GM12864 (cell line): ENCODE measurements around the gene DNAJC5G.

Source experiments
- DNase-seq: peaks from one replicate; pipeline ENCODE4 v3.0.0-alpha.2; 2011; ENCODE audit warnings: low read depth
- H3K4me3 ChIP-seq: 2 replicates; pipeline ENCODE4 v1.5.1; 2011; ENCODE audit warnings: mild to moderate bottlenecking, low read depth, low read length, control low read depth
- CTCF ChIP-seq: IDR thresholded peaks from 2 replicates; pipeline ENCODE4 v1.5.1; 2011; ENCODE audit warnings: low read depth, mild to moderate bottlenecking, moderate library complexity, low read length, control low read depth, inconsistent platforms; ENCODE audit errors: missing control alignments

The DNAJC5G gene

DNA sequence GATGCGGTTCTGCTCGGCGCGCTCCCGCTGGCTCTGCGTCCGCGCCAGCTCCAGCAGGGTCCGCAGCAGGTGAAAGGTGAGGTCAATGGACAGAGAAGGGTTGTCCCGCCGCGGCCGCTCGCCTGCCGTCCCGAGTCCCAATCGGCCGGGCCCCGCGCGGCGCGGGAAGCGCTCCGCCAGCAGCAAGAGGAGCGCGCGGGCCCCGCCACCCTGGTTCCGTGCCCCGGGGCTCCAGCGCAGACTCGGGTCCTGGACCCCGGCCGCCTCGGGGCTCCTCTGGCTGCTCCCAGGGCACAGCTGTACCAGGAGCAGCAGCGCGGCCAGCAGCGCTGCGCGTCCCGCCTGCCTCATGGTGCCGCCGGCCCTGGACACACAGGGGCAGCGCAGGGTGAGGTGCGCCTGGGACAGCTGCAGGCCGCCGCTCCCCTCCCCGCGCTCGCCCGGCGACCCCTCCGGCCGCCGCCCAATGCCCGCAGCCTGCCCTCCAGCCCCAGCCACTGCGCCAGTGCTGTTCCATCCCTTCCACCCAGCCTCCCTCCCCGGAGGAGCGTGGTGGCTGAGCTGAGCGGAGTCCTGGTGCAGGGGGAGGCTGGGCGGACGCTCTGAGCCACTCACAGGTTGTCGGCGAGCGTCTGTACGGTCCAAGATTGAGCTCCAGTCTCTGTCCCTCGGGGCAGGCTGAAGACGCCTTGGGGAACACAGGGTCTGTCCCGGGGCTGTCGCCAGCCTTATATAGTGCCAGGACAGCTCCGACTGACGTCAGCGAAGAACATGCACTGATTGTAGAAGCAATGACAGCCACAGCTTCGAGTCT is 32.5 kb downstream of the DNAJC5G start:
- H3K4me3 ChIP-seq = no peak overlapping the region
- TF ChIP-seq CTCF = no peak
- no peak for DNase-seq

DNA sequence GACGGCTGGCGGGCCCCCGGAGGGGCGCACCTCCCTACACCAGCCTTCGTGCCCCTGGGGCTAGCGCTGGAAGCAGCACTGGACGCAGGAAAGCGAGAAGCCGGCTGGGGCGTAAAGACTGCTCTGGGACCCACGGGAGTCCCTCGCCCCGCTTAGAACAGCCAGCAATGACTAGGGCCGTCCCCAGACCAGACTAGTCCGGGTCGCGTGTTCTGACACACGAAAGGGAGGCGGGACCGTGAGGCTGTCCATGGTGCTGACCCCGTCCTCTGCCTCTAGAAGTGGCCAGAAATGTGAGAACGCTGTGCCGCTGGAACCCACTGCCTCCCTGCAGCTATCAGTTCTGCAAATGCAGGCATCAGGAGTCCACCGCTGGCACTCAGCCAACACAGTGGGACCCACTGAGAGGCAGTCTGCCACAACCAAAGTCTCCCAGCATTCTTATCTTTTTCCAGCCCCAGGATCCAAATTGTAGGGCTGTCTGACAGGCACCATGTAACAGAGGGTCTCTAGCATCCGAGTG is 33.2 kb downstream of the DNAJC5G start, which contains the start of gene UCN:
Gene UCN, minus strand, starts transcription at position 87 of the 523 bp plus-strand sequence. CDS start 550 bp downstream, outside the sequence.
- no peak for TF ChIP-seq CTCF
- DNase-seq = no peak
- no peak within 1 kb of the TSS for H3K4me3 ChIP-seq

GRCh38 chr2:27309651-27310050 is 34.4 kb downstream of the DNAJC5G start:
- no peak overlapping the region for H3K4me3 ChIP-seq
- no peak for TF ChIP-seq CTCF
- DNase-seq = no peak

- TF ChIP-seq CTCF = no peak
- H3K4me3 ChIP-seq = no peak overlapping the region
- DNase-seq = no peak
These were observed 36.9 kb downstream of the DNAJC5G start for GRCh38 chr2:27312152-27312551.

DNA sequence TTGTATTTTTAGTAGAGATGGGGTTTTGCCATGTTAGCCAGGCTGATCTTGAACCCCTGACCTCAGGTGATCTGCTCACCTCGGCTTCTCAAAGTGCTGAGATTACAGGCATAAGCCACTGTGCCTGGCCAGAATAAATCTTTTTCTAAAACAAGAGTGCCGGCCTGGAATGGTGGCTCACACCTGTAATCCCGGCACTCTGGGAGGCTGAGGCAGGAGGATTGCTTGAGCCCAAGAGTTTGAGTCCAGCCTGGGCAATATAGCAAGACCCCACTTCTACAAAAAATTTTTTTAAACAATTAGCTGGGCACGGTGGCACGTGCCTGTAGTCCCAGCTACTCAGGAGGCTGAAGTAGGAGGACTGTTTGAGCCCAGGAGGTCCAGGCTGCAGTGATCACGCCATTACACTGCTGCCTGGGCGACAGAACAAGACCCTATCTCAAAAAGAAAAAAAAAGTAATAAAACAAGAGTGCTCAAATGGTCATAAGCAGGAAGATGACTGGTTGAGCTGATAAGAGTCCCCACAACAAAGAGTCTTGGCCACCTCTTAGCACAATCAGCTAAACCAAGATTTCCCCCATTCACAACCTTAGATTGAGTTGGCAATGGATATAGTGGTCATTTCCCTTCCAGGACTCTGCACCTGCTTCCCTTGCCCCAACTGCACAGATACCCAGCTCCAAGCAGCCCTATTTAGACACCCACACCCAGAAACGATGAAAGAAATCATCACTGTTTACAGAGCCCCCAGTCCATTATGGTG is 38.8 kb downstream of the DNAJC5G start:
- H3K4me3 ChIP-seq = no peak overlapping the region
- TF ChIP-seq CTCF = no peak
- no peak for DNase-seq

DNA sequence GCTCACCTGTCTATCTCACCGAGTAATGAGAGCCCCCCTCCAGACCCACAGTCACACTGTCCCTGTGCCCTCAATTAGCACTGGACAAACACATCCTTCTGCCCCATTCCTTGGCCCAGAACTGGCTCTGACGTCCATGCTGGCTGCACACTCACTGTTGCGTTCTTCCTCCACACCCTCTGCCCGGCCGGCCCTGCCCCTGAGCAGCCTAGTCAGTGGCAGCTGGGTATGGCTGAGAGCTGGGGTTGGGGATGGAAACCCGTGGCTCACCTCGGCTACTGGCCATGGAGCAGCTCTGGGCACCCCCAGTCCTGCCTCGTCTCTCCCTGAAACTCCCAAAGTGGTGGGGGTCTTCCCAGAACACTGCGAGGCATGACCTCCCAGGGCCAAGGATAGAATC is 39.5 kb downstream of the DNAJC5G start:
- no peak overlapping the region for H3K4me3 ChIP-seq
- no peak for DNase-seq
- TF ChIP-seq CTCF = no peak
